Bone marrow (tissue), 2 donors: ENCODE results near the gene DRG2.

Experiments used
- DNase-seq, 2 donors: peaks; one replicate each; lab custom pipeline; 2025; lab: John Stamatoyannopoulos, UW

The DRG2 gene

GRCh38 chr17:18116078-18116477, 28.3 kb downstream of the DRG2 start:
- no peak for DNase-seq

- DNase-seq, result no peak
Measured at GRCh38 chr17:18117533-18117932, 29.8 kb downstream of the DRG2 start.

DNA sequence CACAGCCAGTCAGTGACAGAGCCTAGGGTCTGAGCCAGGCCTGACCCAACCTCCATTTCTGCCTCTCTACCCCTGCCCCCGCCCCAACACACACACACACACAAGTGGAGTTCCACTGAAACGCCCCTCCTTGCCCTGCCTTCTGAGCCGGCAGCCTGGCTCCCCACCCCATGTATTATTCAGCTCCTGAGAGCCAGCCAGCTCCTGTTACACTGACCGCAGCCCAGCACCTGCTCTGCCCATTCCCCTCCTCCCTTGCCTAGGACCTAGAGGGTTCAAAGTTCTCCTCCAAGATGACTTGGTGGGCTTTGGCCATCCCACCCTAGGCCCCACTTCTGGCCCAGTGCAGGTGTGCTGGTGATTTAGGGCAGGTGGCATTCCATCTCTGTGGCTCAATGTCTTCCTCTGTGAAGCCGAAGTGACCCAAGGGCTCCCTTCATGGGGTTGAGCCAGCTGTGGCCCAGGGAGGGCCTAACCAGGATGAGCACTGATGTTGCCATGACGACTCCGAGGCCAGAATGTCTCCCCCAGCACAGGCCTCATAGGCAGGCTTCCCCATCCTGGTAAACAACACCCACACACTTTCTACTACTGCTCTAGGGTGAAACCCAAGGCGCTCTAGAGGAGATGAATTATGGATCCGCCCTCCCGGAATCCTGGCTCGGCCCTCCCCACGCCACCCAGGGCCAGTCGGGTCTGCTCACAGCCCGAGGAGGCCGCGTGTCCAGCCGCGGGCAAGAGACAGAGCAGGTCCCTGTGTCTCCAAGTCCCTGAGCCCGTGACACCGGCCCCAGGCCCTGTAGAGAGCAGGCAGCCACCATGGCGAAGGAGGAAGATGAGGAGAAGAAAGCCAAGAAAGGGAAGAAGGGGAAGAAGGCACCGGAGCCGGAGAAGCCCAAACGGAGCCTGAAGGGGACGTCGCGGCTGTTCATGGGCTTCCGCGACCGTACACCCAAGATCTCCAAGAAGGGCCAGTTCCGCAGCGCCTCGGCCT, 30.5 kb downstream of the DRG2 start:
- DNase-seq, result no peak

DNA sequence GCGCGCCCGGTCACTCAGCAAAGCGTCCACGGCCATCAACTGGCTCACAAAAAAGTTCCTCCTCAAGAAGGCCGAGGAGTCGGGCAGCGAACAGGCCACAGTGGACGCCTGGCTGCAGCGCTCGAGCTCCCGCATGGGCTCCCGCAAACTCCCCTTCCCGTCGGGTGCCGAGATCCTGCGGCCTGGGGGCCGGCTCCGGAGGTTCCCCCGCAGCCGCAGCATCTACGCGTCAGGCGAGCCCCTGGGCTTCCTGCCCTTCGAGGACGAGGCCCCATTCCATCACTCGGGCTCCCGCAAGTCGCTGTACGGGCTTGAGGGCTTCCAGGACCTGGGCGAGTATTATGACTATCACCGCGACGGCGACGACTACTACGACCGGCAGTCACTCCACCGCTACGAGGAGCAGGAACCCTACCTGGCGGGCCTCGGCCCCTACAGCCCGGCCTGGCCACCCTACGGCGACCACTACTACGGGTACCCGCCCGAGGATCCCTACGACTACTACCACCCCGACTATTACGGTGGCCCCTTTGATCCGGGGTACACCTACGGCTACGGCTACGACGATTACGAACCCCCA, 31.5 kb downstream of the DRG2 start:
- no peak for DNase-seq

DNA sequence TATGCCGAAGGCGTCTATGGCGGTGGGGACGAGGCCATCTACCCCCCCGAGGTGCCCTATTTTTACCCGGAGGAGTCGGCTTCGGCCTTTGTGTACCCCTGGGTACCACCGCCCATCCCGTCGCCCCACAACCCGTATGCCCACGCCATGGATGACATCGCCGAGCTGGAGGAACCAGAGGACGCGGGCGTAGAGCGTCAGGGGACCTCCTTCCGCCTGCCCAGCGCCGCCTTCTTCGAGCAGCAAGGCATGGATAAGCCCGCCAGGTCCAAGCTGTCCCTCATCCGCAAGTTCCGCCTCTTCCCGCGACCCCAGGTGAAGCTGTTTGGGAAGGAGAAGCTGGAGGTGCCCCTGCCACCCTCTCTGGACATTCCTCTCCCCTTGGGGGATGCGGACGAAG, 32.2 kb downstream of the DRG2 start:
- no peak for DNase-seq

DNA sequence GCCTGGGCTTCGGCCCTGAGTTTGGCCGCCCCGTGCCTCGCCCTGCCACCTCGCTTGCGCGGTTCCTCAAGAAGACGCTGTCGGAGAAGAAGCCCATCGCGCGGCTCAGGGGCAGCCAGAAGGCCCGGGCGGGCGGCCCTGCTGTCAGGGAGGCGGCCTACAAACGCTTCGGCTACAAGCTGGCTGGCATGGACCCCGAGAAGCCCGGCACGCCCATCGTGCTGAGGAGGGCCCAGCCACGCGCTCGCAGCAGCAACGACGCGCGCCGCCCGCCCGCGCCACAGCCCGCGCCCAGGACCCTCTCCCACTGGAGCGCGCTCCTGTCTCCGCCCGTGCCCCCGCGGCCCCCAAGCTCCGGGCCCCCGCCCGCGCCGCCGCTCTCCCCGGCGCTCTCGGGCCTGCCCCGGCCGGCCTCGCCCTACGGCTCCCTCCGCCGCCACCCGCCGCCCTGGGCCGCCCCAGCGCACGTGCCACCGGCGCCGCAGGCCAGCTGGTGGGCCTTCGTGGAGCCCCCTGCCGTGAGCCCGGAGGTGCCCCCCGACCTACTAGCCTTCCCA, 32.8 kb downstream of the DRG2 start:
- no peak for DNase-seq

DNA sequence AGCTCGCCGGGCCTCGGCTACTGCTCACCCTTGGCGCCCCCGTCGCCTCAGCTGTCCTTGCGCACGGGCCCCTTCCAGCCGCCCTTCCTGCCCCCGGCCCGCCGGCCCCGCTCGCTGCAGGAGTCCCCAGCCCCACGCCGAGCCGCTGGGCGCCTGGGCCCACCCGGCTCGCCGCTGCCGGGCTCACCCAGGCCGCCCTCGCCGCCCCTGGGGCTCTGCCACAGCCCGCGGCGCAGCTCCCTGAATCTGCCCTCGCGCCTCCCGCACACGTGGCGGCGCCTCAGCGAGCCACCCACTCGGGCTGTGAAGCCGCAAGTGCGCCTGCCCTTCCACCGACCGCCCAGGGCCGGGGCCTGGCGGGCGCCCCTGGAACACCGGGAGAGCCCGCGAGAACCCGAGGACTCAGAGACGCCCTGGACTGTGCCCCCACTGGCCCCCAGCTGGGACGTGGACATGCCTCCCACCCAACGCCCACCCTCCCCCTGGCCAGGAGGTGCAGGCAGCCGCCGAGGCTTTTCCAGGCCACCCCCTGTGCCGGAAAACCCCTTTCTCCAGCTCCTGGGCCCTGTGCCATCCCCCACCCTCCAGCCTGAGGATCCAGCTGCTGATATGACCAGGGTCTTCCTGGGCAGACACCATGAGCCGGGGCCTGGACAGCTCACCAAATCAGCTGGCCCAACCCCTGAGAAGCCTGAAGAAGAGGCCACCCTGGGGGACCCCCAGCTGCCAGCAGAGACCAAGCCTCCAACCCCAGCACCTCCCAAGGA, 33.6 kb downstream of the DRG2 start:
- no peak for DNase-seq

GRCh38 chr17:18122990-18123753, 35.4 kb downstream of the DRG2 start:
- no peak for DNase-seq

DNA sequence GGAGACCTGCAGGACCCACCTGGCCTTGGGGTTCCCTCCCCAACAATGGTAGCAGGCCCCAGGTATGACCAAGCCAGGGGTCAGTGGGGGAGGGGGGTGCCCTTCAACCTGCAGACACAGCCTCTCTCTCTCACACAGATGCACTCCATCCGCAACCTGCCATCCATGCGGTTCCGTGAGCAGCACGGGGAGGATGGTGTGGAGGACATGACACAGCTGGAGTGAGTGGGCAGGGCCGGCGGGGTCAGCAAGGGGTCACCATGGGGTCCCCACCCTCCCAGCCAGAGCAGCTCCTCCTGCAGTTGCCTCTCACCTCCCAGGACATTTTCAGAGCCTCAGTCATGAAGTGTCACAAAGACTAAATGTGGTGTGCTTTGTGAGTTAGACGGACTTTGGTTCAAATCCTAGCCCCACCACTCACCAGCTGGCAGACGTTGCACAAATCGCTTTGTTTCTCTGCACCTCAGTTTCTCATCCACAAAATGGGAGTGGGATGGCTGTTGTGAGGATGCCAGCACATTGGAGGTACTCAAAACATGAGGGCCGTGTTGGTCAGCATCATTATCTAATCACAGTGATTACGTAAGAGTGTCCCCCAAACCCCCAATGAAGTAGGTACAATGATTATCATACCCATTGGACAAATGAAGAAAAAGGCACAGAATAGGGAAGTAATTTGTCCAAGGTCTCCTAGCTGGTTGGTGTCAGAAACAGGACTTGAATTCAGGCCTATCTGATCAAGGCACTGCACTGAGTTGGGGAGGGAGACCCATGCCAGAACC, 36.8 kb downstream of the DRG2 start:
- no peak for DNase-seq

DNA sequence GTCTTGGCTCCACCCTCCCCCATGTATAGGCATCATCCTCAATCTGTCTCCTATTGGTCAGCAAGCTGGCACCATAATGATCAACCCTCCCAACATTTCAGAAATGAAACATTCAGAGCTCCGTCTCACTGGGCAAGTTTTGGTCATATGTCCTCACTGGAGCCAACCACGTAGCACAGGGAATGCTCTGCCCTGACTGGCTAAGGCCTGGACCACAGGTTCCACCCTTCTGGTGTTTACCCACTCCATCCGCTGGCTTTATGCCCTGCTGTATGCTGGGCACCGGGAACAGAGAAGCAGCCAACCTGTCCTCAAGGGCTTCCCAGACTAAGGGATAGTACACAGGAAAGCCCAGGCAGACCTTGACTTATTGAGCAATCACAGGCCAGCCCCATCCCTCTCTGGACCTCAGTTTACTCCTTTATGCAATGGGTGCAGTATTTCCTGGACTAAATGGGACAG, 41.3 kb downstream of the DRG2 start:
- DNase-seq, result no peak

DNA sequence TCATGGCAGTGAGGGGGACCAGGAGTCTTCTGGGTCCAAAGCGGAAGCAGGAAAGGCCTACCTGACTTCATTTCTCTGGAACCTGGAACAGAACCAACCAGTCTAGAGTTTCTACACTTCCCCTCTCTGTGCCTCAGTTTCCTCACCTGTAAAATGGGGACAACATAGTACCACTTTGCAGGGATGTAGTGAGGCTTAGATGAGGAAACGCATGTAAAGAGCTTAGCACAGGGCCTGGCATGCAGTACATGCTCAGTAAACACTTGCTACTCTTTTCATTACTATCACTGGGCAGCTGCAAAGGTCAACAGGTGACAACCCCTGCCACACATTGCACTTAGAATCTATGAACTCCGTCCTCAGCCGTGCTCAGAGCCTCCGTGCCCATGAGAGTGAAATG, 45.0 kb downstream of the DRG2 start:
- no peak for DNase-seq

- no peak for DNase-seq
Measured at GRCh38 chr17:18136357-18136756, 48.6 kb downstream of the DRG2 start.

- no peak for DNase-seq
Measured at GRCh38 chr17:18138065-18138749, 50.5 kb downstream of the DRG2 start.

GRCh38 chr17:18139092-18139491, 51.3 kb downstream of the DRG2 start:
- no peak for DNase-seq

DNA sequence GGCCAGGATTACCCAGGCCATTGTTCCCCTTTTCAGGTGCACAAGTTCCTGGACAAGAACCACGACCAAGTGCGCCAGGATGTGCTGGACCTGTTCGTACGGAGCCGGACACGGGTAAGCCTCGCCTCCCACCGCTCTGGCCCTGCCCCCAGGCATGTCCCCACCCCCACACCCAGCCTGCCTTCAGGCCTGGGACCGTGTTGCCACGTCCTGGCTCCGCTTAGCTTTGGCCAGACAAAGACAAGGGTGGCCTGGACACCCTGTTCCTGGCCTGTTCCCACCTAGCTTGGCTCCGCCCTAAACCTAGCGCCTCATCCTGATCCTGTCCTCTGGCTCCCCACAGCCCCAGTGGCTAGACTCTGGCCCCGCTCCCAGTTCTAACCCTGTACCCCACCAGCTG, 51.8 kb downstream of the DRG2 start:
- DNase-seq, result no peak

GRCh38 chr17:18139949-18140348, 52.2 kb downstream of the DRG2 start:
- no peak for DNase-seq

DNA sequence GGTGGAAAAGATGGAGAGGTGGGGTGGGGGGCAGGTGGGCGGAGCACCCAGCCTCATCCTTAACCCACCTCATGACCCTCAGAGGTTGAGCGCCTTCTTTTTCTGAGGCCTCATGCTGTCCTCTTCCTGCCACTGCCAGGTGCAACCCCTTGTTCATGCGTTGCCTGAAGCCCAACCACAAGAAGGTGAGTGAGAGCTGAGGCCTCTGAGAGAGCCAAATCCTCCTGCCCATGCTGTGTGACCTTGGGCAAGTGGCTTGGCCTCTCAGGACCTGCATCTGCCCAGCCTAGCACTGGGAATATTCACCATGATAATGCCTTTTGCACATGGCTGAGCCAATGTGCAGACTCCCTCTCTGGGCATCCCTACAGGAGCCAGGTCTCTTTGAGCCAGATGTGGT, 52.9 kb downstream of the DRG2 start:
- DNase-seq, result no peak

- DNase-seq, result peak; percentile 7 to 37
Measured at GRCh38 chr17:18141210-18141803, 53.6 kb downstream of the DRG2 start.

DNA sequence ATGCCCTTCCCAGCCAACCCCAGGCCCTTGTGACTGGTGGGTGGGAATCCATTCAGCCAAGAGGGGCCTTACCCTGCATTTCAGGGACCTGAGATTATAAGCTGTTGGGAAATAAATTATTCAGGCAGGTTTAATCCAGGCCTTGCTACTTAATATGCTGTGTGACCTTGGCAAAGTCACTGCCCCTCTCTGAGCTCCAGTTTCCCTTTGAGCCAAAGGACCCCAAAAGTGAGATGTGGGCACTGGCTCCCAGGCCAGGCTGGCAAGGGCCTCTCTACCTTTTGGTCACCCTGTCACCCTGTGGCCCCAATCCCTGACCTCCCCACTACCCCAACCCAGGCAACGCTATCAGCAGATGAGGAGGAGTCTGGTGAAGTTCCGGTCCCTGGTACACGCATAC, 54.7 kb downstream of the DRG2 start:
- DNase-seq, result no peak
